ENCODE measurements around the gene ARID4B.
"Not testable (repeated sequence)": the region's sequence is repeated elsewhere in the genome, so short reads cannot be mapped to it uniquely, and the experiment has no call there.

- TF ChIP-seq, protein P1, sequence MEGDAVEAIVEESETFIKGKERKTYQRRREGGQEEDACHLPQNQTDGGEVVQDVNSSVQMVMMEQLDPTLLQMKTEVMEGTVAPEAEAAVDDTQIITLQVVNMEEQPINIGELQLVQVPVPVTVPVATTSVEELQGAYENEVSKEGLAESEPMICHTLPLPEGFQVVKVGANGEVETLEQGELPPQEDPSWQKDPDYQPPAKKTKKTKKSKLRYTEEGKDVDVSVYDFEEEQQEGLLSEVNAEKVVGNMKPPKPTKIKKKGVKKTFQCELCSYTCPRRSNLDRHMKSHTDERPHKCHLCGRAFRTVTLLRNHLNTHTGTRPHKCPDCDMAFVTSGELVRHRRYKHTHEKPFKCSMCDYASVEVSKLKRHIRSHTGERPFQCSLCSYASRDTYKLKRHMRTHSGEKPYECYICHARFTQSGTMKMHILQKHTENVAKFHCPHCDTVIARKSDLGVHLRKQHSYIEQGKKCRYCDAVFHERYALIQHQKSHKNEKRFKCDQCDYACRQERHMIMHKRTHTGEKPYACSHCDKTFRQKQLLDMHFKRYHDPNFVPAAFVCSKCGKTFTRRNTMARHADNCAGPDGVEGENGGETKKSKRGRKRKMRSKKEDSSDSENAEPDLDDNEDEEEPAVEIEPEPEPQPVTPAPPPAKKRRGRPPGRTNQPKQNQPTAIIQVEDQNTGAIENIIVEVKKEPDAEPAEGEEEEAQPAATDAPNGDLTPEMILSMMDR (IDR thresholded peaks at IDR 0.05) = not testable (repeated sequence)
- not testable (repeated sequence) for TF ChIP-seq POLR2AphosphoS5, POLR2A (IDR thresholded peaks at IDR 0.05)
Measured at GRCh38 chr1:235202447-235202846, 125.5 kb downstream of the ARID4B start.

Measured in sigmoid colon (tissue), 4 donors.